Activated B cell treated with CpG ODN at 0.5 μM for 24 hours (primary cell): ENCODE results near the gene LPCAT2. TPM values are rescaled to one million over a fixed set of nuclear protein-coding genes. Genes with fewer than 3 reads are reported as not detected.

Source experiments
- ATAC-seq: fragments of 200-7000 bp; cut with Tn5 transposase; one replicate; pipeline ENCODE4 v1.10.0; 2021; ENCODE audit warnings: low read depth, mild to moderate bottlenecking, moderate library complexity
- CTCF ChIA-PET: fragments of 350-600 bp; sonication (Branson Sonifier 250); formaldehyde crosslinking; loops from one replicate; lab custom pipeline; 2021; ENCODE audit warnings: antibody characterized with exemption; lab: Charles Lee
- POLR2A ChIA-PET: fragments of 350-600 bp; sonication (Branson Sonifier 250); formaldehyde crosslinking; loops from one replicate; lab custom pipeline; 2021; ENCODE audit warnings: antibody characterized with exemption; lab: Charles Lee
- DNase-seq: peaks from one replicate; pipeline ENCODE4 v3.0.0; 2022
- H3K27ac Mint-ChIP-seq: one replicate; pipeline ENCODE4 v1.8.0; 2020; ENCODE audit warnings: mixed read lengths
- H3K27me3 Mint-ChIP-seq: one replicate; pipeline ENCODE4 v1.8.0; 2021; ENCODE audit warnings: mixed read lengths
- H3K36me3 Mint-ChIP-seq: one replicate; pipeline ENCODE4 v1.8.0; 2021; ENCODE audit warnings: low read depth, mixed read lengths
- H3K4me1 Mint-ChIP-seq: one replicate; pipeline ENCODE4 v1.8.0; 2021; ENCODE audit warnings: mixed read lengths
- H3K4me3 Mint-ChIP-seq: one replicate; pipeline ENCODE4 v1.8.0; 2020; ENCODE audit warnings: mild to moderate bottlenecking, mixed read lengths
- H3K9me3 Mint-ChIP-seq: one replicate; pipeline ENCODE4 v1.8.0; 2020; ENCODE audit warnings: mixed read lengths
- intact Hi-C: fragments of 100-400 bp; cut with micrococcal nuclease; formaldehyde crosslinking; loops from one replicate; pipeline ENCODE4 v1.15.1; 2024
- total RNA-seq: library from RNA; stranded (reverse); gene quantifications from 2 replicates; pipeline ENCODE4 v1.2.3, GENCODE V29; 2022
- TF ChIP-seq, protein P1 (sequence below): fragments of 200-600 bp; IDR thresholded peaks from one replicate; pipeline ENCODE4 v1.8.0; 2022; ENCODE audit warnings: antibody characterized with exemption, mild to moderate bottlenecking

The LPCAT2 gene
- total RNA-seq, 1 donor from 2014 or later, result 0.04 TPM

DNA sequence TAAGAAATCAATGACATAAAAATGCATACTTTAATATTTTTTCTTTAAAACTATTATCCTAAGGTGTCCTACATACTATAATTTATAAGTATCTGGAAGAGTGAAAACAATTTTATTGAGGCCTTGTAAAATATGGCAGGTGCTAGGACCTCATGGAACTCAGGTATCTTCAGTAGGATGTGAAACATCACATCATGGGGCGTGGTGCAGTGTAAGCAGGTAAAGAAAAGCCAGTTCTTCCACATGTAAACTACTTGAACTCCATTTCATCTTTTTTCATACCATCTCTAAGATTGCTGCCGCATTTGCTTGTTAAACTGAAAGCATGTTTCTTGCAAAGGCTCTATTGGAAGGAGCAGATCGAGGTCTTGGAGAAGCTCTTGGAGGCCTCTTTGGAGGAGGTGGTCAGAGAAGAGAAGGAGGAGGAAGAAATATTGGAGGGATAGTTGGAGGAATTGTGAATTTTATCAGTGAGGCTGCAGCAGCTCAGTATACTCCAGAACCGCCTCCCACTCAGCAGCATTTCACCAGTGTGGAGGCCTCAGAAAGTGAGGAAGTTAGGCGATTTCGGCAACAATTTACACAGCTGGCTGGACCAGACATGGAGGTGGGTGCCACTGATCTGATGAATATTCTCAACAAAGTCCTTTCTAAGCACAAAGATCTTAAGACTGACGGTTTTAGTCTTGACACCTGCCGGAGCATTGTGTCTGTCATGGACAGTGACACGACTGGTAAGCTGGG is 57.7 kb downstream of the LPCAT2 start, which contains the start of gene CAPNS2:
TSS of gene CAPNS2 (plus strand) at position 253 of the 744 bp plus-strand sequence. CDS start at position 326, 73 bp downstream.
- POLR2A ChIA-PET, result no interaction called here
- no peaks in the 10 kb centered on the region for H3K9me3 Mint-ChIP-seq
- TF ChIP-seq, protein P1, sequence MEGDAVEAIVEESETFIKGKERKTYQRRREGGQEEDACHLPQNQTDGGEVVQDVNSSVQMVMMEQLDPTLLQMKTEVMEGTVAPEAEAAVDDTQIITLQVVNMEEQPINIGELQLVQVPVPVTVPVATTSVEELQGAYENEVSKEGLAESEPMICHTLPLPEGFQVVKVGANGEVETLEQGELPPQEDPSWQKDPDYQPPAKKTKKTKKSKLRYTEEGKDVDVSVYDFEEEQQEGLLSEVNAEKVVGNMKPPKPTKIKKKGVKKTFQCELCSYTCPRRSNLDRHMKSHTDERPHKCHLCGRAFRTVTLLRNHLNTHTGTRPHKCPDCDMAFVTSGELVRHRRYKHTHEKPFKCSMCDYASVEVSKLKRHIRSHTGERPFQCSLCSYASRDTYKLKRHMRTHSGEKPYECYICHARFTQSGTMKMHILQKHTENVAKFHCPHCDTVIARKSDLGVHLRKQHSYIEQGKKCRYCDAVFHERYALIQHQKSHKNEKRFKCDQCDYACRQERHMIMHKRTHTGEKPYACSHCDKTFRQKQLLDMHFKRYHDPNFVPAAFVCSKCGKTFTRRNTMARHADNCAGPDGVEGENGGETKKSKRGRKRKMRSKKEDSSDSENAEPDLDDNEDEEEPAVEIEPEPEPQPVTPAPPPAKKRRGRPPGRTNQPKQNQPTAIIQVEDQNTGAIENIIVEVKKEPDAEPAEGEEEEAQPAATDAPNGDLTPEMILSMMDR, result no peak
- no peak within 1 kb of the TSS for H3K4me3 Mint-ChIP-seq
- CTCF ChIA-PET, result no interaction called here
- H3K27ac Mint-ChIP-seq, result no peak within 1 kb of the TSS
- intact Hi-C loops, result no loop called here
- peaks cover 5% of the 10 kb centered on the region for H3K27me3 Mint-ChIP-seq
- H3K4me1 Mint-ChIP-seq, result no peaks in the 10 kb centered on the region
- no peak for ATAC-seq
- no peak for DNase-seq
- H3K36me3 Mint-ChIP-seq, result no peaks in the 10 kb centered on the region

DNA sequence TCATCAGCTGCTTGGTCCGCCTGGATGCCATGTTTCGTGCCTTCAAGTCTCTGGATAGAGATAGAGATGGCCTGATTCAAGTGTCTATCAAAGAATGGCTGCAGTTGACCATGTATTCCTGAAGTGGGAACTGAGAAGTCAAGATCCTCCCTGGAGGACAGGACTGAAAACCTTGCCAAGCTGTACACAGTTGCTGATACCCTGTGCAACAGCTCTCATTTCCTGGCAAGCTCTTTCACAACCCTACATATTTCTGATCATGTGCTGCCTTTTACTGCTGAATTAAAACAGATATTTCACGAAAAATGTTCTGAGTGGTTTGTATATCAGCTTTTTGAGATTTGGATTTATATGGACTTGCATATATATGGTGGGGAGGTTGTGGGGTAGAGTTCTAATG is 58.5 kb downstream of the LPCAT2 start:
- Mint-ChIP-seq H3K4me3 (no peak overlapping the region), H3K27me3 (peaks cover 5% of the 10 kb centered on the region), H3K36me3 (no peaks in the 10 kb centered on the region), H3K27ac (no peak overlapping the region), H3K9me3 (no peaks in the 10 kb centered on the region), H3K4me1 (no peaks in the 10 kb centered on the region)
- ATAC-seq (no peak), DNase-seq (no peak)
- TF ChIP-seq, protein P1, result no peak
- intact Hi-C loops, result no loop called here
- ChIA-PET POLR2A (no interaction called here), CTCF (no interaction called here)

DNA sequence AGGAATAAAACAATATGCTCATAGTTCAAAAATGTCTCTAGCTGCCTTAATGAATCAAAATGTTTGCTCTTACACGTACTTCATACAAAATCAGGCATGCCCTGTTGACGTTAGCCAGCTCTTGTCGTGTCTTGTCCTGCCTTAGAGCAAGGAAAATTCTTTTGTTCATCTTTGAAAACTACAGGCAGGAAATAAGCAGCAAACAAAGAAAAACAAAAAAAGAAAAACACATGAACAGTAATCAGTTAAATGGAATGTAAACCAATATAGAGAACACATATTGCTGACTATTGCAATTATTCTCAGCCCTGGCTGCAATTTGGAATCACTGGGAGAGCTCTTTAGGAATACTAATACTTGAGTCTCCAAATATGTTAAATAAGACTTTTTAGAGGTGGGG is 59.3 kb downstream of the LPCAT2 start:
- H3K27ac Mint-ChIP-seq, result no peak overlapping the region
- CTCF ChIA-PET, result no interaction called here
- no peak for ATAC-seq

DNA sequence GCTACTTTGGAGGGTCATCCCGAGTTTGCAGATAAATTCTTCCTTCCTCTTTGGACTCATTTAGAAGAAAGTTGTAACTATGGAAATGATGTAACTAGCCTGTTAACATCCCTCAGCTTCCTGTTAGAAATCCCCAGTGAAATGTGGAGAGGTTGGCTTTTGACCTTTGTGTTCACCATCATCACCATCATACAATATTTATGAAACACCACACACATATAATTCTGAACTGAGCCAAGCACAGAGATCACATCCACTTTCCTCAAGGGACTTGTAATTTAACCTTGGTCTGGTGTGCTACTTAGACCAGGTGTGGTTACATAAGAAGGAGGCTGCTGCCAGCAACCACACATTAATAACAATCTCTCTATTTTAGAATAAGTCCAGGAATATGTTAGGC is 60.2 kb downstream of the LPCAT2 start:
- no peak for DNase-seq
- Mint-ChIP-seq H3K36me3 (no peaks in the 10 kb centered on the region), H3K27me3 (peaks cover 4% of the 10 kb centered on the region), H3K9me3 (no peaks in the 10 kb centered on the region), H3K4me3 (no peak overlapping the region), H3K4me1 (no peaks in the 10 kb centered on the region), H3K27ac (no peak overlapping the region)
- POLR2A ChIA-PET, result no interaction called here
- TF ChIP-seq, protein P1, result no peak
- CTCF ChIA-PET, result no interaction called here
- ATAC-seq, result no peak
- intact Hi-C loops, result no loop called here

More for the DNA sequence above, 59.3 kb downstream of the LPCAT2 start:
- Mint-ChIP-seq H3K4me3 (no peak overlapping the region), H3K36me3 (no peaks in the 10 kb centered on the region), H3K27me3 (peaks cover 5% of the 10 kb centered on the region), H3K4me1 (no peaks in the 10 kb centered on the region), H3K9me3 (no peaks in the 10 kb centered on the region)
- intact Hi-C loops, result no loop called here
- TF ChIP-seq, protein P1, result no peak
- POLR2A ChIA-PET, result no interaction called here
- no peak for DNase-seq

DNA sequence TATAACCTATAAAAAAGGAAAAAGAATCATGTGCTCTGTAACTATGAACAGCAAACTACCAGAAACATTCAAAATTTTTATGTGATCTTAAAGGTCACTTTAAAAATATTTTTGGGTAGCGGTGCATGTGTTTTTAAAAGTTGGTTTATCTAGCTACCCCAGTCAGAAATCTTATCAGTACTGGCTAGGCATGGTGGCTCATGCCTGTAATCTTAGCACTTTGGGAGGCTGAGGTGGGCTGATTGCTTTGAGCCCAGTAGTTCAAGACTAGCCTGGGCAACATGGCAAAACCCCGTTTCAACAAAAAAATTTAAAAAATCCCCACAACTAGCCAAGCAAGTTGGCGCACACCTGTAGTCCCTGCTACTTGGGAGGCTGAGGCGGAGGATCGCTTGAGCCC is 61.3 kb downstream of the LPCAT2 start:
- TF ChIP-seq, protein P1, result no peak
- Mint-ChIP-seq H3K27ac (no peak overlapping the region), H3K36me3 (no peaks in the 10 kb centered on the region)

More for the DNA sequence above, 61.3 kb downstream of the LPCAT2 start:
- ChIA-PET CTCF (no interaction called here), POLR2A (no interaction called here)
- Mint-ChIP-seq H3K9me3 (no peaks in the 10 kb centered on the region), H3K4me3 (no peak overlapping the region), H3K27me3 (peaks cover 4% of the 10 kb centered on the region), H3K4me1 (no peaks in the 10 kb centered on the region)
- no peak for DNase-seq
- intact Hi-C loops, result no loop called here
- ATAC-seq, result no peak
